Astrocyte of the spinal cord (primary cell): ENCODE measurements around the gene CDHR1.
A peak's percentile ranks its signal among the peaks of the same experiment; 100 is the strongest.

Source experiments
- DNase-seq: peaks from one replicate; pipeline ENCODE4 v3.0.0; 2011; ENCODE audit warnings: low read depth, low spot score
- H3K4me3 ChIP-seq: 2 replicates; pipeline ENCODE4 v1.5.1; 2011; ENCODE audit warnings: low read depth, mild to moderate bottlenecking, low read length, moderate library complexity
- CTCF ChIP-seq: IDR thresholded peaks from 2 replicates; pipeline ENCODE4 v1.5.1; 2012; ENCODE audit warnings: low read depth, mild to moderate bottlenecking, low read length, inconsistent platforms
- in situ Hi-C: cut with HindIII; loops from 2 replicates; pipeline ENCODE4 v1.10.0; 2017; ENCODE audit warnings: low sequenced_read_pairs

CDHR1 gene

GRCh38 chr10:84254552-84255478 is 60.5 kb downstream of the CDHR1 start:
- in situ Hi-C loops = no loop called here
- DNase-seq = no peak
- TF ChIP-seq CTCF = no peak
- no peak overlapping the region for H3K4me3 ChIP-seq

DNA sequence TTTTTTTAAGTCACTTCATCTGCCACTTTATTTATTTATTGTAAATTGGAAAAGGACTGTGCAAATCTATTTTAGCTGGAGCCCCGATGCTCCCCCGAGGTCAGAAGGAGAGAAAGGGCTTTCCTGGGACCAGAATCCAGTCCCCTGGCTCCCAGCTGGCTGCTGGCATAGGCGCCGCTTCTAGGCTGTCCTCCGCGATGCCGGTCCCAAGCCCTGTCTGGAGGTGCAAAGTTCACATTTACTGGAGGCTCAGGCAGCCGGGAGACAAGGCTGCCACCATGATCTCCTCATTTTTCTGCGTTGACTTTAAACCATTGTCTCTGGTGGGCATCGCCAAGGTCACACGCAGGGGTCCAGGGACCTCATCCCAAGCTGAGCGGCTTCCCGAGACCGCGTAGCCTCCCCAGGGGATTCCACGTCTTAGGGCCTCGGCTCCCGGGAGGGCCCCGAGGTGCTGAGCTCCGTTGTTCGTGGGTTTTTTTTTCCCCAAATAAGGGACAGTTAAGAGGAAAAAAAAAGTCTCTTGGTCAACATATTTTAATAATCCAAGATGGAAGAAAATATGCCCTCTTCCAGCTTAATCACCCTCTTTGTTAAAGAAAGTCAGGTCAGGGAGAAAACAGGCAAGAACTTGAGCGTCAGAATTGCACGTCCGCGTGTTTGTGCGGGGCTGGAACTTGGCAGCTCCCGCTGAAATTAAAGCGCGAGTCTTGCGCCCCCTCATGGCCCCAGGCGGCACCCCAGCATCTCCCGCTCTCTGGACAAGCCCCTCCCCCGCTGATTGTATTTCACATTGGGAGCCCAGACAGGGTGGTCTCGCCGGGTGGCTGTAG is 62.4 kb downstream of the CDHR1 start:
- H3K4me3 ChIP-seq = no peak overlapping the region
- peak; percentile 73 for TF ChIP-seq CTCF
- peak; percentile 42 for DNase-seq
- in situ Hi-C loops = no loop called here

DNA sequence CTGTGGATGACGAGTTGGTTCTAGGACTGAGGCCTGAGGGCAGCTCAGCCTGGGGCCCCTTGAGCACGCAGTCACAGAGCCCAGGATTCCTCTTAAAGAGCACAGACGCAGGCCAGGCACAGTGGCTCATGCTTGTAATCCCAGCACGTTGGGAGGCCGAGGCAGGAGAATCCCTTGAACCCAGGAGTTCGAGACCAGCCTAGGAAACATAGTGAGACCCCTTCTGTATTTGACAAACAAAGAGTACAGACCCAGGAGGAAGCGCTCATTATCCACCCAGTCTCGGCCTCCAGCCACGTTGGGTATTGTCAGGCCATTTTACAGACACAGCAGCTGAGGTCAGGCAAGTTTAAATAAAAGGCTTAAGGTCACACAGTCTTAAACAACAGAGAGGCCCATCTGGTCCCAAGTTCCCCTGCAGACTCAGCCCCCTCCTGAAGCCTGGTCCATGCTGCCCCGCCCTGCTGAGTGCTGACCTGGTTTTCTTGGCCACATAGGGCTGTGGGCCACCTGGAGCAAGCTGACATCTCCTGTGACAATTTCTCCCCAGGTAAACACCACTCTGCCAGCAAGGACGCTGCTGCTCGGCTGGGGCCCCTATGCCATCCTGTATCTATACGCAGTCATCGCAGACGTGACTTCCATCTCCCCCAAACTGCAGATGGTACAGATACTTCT is 63.1 kb downstream of the CDHR1 start:
- no peak for DNase-seq
- no peak for TF ChIP-seq CTCF
- no peak overlapping the region for H3K4me3 ChIP-seq
- in situ Hi-C loops = no loop called here

GRCh38 chr10:84258034-84258695 is 63.8 kb downstream of the CDHR1 start:
- in situ Hi-C loops = no loop called here
- no peak for TF ChIP-seq CTCF
- no peak for DNase-seq
- H3K4me3 ChIP-seq = no peak overlapping the region

GRCh38 chr10:84261236-84261915 is 67.0 kb downstream of the CDHR1 start:
- H3K4me3 ChIP-seq = no peak overlapping the region
- no peak for TF ChIP-seq CTCF
- in situ Hi-C loops = no loop called here
- no peak for DNase-seq
